ENCODE results near the gene RFT1.

GRCh38 chr3:53104762-53105161 lies 25.5 kb downstream of the RFT1 start:
- TF ChIP-seq EZH2 (IDR thresholded peaks at IDR 0.05; ENCODE audit: borderline replicate concordance, low read length): no peak
- TF ChIP-seq CTCF (IDR thresholded peaks at IDR 0.05; ENCODE audit: low read length): no peak

Measured in OCI-LY1 (cell line).